ENCODE results near the gene KRT1. TPM values are rescaled to one million over a fixed set of nuclear protein-coding genes. Genes with fewer than 3 reads are reported as not detected.

KRT1 gene
- total RNA-seq, 1 donor from 2014 or later = not detected

- H3K27ac Mint-ChIP-seq (ENCODE audit: unreplicated experiment) = no peak overlapping the region
- no peak overlapping the region for H3K4me2 ChIP-seq (ENCODE audit: low read length)
- peaks cover 28% of the 10 kb centered on the region for H3K27me3 Mint-ChIP-seq (ENCODE audit: low read depth, unreplicated experiment)
- H3K79me2 ChIP-seq (ENCODE audit: insufficient read depth, low read length) = no peaks in the 10 kb centered on the region
- H3K9me3 ChIP-seq (ENCODE audit: insufficient read depth, low read depth, low read length) = no peaks in the 10 kb centered on the region
- H3K4me1 Mint-ChIP-seq (ENCODE audit: low read depth, unreplicated experiment) = peaks cover 7% of the 10 kb centered on the region
- DNase-seq (ENCODE audit: low read depth) (no peak), FAIRE-seq (no peak)
- no peaks in the 10 kb centered on the region for H3K36me3 Mint-ChIP-seq (ENCODE audit: low read depth, unreplicated experiment)
- H3K4me3 Mint-ChIP-seq (ENCODE audit: unreplicated experiment) = no peak overlapping the region
- H3K9ac ChIP-seq (ENCODE audit: low read length) = no peak overlapping the region
- no peak overlapping the region for H3K27ac ChIP-seq (ENCODE audit: low read depth, low read length)
- no peaks in the 10 kb centered on the region for H4K20me1 ChIP-seq (ENCODE audit: insufficient read depth, low read length)
- no peaks in the 10 kb centered on the region for H3K4me1 ChIP-seq (ENCODE audit: insufficient read depth, low read length)
- no peak overlapping the region for H3K4me3 ChIP-seq (ENCODE audit: insufficient read depth, low read depth, low read length)
- peaks cover 20% of the 10 kb centered on the region for H3K27me3 ChIP-seq (ENCODE audit: insufficient read depth, low read length)
- no peak for TF ChIP-seq EZH2 (IDR thresholded peaks at IDR 0.05; ENCODE audit: insufficient read depth, low read length)
- TF ChIP-seq, protein P1, sequence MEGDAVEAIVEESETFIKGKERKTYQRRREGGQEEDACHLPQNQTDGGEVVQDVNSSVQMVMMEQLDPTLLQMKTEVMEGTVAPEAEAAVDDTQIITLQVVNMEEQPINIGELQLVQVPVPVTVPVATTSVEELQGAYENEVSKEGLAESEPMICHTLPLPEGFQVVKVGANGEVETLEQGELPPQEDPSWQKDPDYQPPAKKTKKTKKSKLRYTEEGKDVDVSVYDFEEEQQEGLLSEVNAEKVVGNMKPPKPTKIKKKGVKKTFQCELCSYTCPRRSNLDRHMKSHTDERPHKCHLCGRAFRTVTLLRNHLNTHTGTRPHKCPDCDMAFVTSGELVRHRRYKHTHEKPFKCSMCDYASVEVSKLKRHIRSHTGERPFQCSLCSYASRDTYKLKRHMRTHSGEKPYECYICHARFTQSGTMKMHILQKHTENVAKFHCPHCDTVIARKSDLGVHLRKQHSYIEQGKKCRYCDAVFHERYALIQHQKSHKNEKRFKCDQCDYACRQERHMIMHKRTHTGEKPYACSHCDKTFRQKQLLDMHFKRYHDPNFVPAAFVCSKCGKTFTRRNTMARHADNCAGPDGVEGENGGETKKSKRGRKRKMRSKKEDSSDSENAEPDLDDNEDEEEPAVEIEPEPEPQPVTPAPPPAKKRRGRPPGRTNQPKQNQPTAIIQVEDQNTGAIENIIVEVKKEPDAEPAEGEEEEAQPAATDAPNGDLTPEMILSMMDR (IDR thresholded peaks at IDR 0.05; ENCODE audit: insufficient read depth, low read depth, low read length) = no peak
- H2AFZ ChIP-seq (ENCODE audit: low read depth, low read length) = no peak overlapping the region
- H3K36me3 ChIP-seq (ENCODE audit: insufficient read depth, low read length) = no peaks in the 10 kb centered on the region
- H3K9me3 Mint-ChIP-seq (ENCODE audit: unreplicated experiment) = no peaks in the 10 kb centered on the region
These were observed 10.8 kb downstream of the KRT1 start for GRCh38 chr12:52669426-52669825.

DNA sequence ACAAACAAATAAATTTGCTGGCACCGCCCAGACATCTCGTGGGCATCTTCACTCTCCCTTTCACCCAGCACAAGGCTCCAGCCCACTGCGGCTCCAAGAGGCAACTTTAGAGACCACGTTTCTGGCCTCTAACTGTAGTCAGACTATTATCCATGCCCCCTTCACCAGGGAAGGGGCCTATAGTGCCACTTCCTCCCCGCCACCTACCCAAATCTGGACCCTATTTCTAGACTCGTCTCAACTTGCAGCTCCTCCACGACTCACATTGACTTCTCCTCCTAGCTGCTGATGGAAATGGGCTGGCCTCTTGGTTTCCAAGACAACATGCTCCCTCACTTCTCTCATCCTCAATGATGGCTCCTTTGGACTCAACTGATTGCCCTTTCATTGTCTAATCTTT is 12.3 kb downstream of the KRT1 start:
- Histone ChIP-seq H3K4me3 (ENCODE audit: insufficient read depth, low read depth, low read length) (no peak overlapping the region), H4K20me1 (ENCODE audit: insufficient read depth, low read length) (no peaks in the 10 kb centered on the region), H3K27ac (ENCODE audit: low read depth, low read length) (no peak overlapping the region), H3K36me3 (ENCODE audit: insufficient read depth, low read length) (no peaks in the 10 kb centered on the region), H3K9ac (ENCODE audit: low read length) (no peak overlapping the region), H3K27me3 (ENCODE audit: insufficient read depth, low read length) (peaks cover 23% of the 10 kb centered on the region), H2AFZ (ENCODE audit: low read depth, low read length) (no peak overlapping the region), H3K9me3 (ENCODE audit: insufficient read depth, low read depth, low read length) (no peaks in the 10 kb centered on the region), H3K4me1 (ENCODE audit: insufficient read depth, low read length) (no peaks in the 10 kb centered on the region), H3K79me2 (ENCODE audit: insufficient read depth, low read length) (no peaks in the 10 kb centered on the region), H3K4me2 (ENCODE audit: low read length) (no peak overlapping the region)
- FAIRE-seq = no peak
- H3K27ac Mint-ChIP-seq (ENCODE audit: unreplicated experiment) = no peak overlapping the region
- no peak overlapping the region for H3K4me3 Mint-ChIP-seq (ENCODE audit: unreplicated experiment)
- H3K27me3 Mint-ChIP-seq (ENCODE audit: low read depth, unreplicated experiment) = peaks cover 43% of the 10 kb centered on the region
- H3K36me3 Mint-ChIP-seq (ENCODE audit: low read depth, unreplicated experiment) = no peaks in the 10 kb centered on the region
- H3K4me1 Mint-ChIP-seq (ENCODE audit: low read depth, unreplicated experiment) = no peaks in the 10 kb centered on the region
- TF ChIP-seq EZH2 (IDR thresholded peaks at IDR 0.05; ENCODE audit: insufficient read depth, low read length) = no peak
- TF ChIP-seq, protein P1 (IDR thresholded peaks at IDR 0.05; ENCODE audit: insufficient read depth, low read depth, low read length) = no peak
- H3K9me3 Mint-ChIP-seq (ENCODE audit: unreplicated experiment) = peaks cover 1% of the 10 kb centered on the region
- DNase-seq (ENCODE audit: low read depth) = no peak

DNA sequence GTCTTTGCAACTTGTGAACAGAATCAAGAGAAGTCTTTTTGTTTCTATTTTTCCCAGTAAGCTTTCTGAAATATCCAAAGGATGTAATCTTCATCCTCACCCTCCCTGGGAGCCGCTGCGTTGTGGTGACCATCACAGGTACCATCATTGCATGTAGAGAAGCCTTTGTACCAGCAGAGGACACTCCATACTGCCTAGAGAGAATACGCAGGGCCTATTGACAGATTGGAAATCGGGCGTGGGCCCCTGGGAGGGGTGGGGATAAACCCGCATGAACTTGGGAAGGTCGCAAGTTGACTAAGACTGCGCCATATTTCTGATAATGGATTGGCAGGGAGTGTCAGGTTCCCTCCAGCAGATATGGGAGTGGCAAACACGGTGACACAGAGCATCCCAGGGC is 12.7 kb downstream of the KRT1 start:
- Mint-ChIP-seq H3K27ac (ENCODE audit: unreplicated experiment) (no peak overlapping the region), H3K4me1 (ENCODE audit: low read depth, unreplicated experiment) (no peaks in the 10 kb centered on the region), H3K4me3 (ENCODE audit: unreplicated experiment) (no peak overlapping the region), H3K27me3 (ENCODE audit: low read depth, unreplicated experiment) (peaks cover 47% of the 10 kb centered on the region), H3K36me3 (ENCODE audit: low read depth, unreplicated experiment) (no peaks in the 10 kb centered on the region), H3K9me3 (ENCODE audit: unreplicated experiment) (peaks cover 1% of the 10 kb centered on the region)
- H3K4me2 ChIP-seq (ENCODE audit: low read length) = no peak overlapping the region
- peaks cover 23% of the 10 kb centered on the region for H3K27me3 ChIP-seq (ENCODE audit: insufficient read depth, low read length)
- DNase-seq (ENCODE audit: low read depth) = no peak
- no peak overlapping the region for H3K27ac ChIP-seq (ENCODE audit: low read depth, low read length)
- no peaks in the 10 kb centered on the region for H3K79me2 ChIP-seq (ENCODE audit: insufficient read depth, low read length)
- no peaks in the 10 kb centered on the region for H3K9me3 ChIP-seq (ENCODE audit: insufficient read depth, low read depth, low read length)
- no peak overlapping the region for H2AFZ ChIP-seq (ENCODE audit: low read depth, low read length)
- TF ChIP-seq, protein P1 (IDR thresholded peaks at IDR 0.05; ENCODE audit: insufficient read depth, low read depth, low read length) = no peak
- TF ChIP-seq EZH2 (IDR thresholded peaks at IDR 0.05; ENCODE audit: insufficient read depth, low read length) = no peak
- no peak for FAIRE-seq
- H3K9ac ChIP-seq (ENCODE audit: low read length) = no peak overlapping the region
- H3K36me3 ChIP-seq (ENCODE audit: insufficient read depth, low read length) = no peaks in the 10 kb centered on the region
- H3K4me1 ChIP-seq (ENCODE audit: insufficient read depth, low read length) = no peaks in the 10 kb centered on the region
- no peak overlapping the region for H3K4me3 ChIP-seq (ENCODE audit: insufficient read depth, low read depth, low read length)
- no peaks in the 10 kb centered on the region for H4K20me1 ChIP-seq (ENCODE audit: insufficient read depth, low read length)

Measured in astrocyte (in vitro differentiated cells and primary cell).